DMS153 treated with DMSO at 0.1 percent for 48 hours (cell line): ENCODE measurements around the gene LDLR.
"Not testable (repeated sequence)": the region's sequence is repeated elsewhere in the genome, so short reads cannot be mapped to it uniquely, and the experiment has no call there.

Source experiments
- DNase-seq: peaks from one replicate; lab custom pipeline; 2025; ENCODE audit not compliant: unreplicated experiment; lab: John Stamatoyannopoulos, UW

The LDLR gene

DNA sequence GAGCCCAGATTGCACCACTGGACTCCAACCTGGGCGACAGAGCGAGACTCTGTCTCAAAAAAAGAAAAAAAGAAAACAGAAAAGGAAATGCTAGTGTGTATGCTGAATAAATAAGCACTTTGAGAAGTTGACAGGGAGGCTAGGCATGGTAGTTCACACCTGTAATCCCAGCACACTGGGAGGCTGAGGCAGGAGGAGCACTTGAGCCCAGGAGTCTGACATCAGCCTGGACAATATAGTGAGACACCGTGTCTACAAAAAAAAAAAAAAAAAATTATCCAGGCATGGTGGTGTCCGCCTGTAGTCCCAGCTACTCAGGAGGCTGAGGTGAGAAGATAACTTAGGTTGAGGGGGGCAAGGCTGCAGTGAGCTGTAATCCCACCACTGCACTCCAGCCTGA is 19.1 kb upstream of the LDLR start:
- DNase-seq = no peak

DNA sequence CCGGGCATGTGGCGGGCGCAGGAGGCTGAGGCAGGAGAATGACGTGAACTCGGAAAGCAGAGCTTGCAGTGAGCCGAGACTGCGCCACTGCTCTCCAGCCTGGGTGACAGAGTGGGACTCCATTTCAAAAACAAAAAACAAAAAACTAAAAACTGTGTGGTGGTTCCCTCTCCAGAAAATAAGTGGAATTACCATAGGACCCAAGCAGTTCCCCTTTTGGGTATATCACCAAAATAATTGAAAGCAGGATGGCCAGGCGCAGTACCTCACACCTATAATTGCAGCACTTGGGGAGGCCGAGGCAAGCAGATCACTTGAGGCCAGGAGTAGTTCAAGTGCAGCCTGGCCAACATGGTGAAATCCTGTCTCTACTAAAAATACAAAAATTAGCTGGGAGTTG is 15.7 kb upstream of the LDLR start:
- DNase-seq = no peak

DNA sequence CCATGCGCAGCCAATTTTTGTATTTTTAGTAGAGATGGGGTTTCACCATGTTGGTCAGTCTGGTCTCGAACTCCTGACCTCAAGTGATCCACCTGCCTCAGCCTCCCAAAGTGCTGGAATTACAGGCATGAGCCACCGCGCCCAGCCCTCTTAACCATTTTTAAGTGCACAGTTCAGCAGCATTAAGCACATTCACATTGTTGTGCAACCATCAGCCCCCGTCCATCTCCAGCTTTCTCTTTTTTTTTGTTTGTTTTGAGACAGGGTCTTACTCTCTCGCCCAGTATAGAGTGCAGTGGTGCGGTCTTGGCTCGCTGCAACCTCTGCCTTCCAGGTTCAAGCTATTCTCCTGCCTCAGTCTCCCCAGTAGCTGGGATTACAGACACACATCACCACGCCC is 12.5 kb upstream of the LDLR start:
- not testable (repeated sequence) for DNase-seq

DNA sequence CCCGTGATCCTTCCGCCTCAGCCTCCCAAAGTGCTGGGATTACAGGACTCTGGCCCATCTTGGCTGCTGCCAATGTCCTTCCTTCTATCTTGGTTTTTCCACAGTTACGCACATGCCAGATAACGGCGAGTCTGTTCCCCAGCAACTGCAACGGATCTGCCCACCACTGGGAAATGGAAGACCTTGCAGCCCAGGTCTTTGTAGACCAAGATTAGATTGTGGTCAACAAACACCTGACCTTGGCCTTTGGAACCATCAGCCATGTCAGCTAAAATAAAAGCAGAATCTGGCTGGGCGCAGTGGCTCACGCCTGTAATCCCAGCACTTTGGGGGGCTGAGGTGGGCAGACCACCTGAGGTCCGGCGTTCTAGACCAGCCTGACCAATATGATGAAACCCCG is 10.4 kb upstream of the LDLR start:
- no peak for DNase-seq

DNA sequence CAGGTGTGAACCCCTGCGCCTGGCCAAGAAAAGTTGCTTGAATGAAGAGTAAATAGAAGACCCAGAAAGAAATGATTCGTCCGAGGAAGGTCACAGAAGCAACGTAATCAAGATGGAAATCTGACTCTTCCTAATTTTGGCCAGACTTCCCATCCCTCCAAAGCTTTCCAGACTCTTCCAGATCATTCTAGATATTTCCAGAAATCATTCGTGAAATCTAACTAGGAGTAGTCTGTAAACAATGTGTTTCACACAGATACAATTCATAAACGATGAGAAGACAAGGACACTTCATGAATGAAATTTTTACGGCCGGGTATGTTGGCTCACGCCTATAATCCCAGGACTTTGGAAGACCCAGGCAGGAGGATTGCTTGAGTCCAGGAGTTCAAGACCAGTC is 9.3 kb upstream of the LDLR start:
- no peak for DNase-seq

DNA sequence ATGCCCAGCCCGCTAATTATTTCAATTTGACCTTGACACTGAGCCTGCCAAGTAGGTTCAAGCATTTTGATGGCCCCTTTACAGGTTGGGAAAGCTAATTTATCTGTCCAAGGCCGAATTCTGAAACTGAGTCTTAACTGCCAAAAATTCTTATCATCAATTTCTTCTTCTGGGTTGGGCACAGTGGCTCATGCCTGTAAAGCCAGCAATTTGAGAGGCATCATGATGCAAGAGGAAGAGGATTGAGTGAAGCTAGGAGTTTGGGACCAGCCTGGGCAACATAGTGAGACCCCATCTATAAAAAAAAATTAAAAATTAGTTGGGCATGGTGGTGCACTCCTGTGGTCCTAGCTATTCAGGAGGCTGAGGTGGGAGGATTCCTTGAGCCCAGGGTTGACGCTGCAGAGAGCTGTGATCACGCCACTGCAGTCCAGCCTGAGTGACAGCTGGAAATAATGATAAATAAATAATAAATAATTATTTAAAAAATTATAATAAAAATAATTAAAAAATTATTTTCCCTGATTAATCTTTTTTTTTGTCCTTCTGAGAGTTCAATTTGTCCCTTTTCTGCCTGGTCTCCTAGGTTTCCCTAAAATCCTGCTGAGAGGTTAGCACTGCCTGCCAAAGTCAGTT is 1.3 kb upstream of the LDLR start:
- DNase-seq = no peak

DNA sequence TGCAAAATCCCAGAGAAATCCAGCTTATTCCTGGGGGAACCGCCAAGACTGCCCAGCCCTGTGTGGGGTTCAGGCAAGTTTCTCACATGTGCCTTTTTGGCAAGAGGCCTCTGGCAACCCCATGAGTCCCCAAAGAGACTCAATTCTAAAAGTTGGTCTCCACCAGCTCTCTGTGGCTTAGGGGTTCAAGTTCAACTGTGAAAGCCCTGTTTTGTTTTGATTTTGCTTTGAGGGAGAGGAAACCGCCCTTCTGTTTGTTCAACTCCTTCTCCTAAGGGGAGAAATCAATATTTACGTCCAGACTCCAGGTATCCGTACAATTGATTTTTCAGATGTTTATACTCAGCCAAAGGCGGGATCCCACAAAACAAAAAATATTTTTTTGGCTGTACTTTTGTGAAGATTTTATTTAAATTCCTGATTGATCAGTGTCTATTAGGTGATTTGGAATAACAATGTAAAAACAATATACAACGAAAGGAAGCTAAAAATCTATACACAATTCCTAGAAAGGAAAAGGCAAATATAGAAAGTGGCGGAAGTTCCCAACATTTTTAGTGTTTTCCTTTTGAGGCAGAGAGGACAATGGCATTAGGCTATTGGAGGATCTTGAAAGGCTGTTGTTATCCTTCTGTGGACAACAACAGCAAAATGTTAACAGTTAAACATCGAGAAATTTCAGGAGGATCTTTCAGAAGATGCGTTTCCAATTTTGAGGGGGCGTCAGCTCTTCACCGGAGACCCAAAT is 583 bp upstream of the LDLR start:
- DNase-seq = no peak

DNA sequence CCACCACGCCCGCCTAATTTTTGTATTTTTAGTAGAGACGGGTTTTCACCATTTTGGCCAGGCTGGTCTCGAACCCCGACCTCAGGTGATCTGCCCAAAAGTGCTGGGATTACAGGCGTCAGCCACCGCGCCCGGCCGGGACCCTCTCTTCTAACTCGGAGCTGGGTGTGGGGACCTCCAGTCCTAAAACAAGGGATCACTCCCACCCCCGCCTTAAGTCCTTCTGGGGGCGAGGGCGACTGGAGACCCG is 676 bp downstream of the LDLR start:
- not testable (repeated sequence) for DNase-seq

DNA sequence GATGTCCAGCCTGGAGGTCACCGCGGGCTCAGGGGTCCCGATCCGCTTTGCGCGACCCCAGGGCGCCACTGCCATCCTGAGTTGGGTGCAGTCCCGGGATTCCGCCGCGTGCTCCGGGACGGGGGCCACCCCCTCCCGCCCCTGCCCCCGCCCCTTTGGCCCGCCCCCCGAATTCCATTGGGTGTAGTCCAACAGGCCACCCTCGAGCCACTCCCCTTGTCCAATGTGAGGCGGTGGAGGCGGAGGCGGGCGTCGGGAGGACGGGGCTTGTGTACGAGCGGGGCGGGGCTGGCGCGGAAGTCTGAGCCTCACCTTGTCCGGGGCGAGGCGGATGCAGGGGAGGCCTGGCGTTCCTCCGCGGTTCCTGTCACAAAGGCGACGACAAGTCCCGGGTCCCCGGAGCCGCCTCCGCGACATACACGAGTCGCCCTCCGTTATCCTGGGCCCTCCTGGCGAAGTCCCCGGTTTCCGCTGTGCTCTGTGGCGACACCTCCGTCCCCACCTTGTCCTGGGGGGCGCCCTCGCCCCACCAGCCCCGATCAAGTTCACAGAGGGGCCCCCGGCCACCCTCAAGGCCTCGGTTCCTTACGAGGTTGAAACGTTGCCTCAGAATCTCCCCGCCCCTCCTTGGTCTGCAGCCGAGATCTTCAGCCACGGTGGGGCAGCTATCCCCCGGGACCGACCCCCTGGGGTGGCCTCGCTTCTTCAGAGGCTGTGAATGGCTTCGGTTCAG is 1.2 kb downstream of the LDLR start:
- DNase-seq = peak; percentile 86

DNA sequence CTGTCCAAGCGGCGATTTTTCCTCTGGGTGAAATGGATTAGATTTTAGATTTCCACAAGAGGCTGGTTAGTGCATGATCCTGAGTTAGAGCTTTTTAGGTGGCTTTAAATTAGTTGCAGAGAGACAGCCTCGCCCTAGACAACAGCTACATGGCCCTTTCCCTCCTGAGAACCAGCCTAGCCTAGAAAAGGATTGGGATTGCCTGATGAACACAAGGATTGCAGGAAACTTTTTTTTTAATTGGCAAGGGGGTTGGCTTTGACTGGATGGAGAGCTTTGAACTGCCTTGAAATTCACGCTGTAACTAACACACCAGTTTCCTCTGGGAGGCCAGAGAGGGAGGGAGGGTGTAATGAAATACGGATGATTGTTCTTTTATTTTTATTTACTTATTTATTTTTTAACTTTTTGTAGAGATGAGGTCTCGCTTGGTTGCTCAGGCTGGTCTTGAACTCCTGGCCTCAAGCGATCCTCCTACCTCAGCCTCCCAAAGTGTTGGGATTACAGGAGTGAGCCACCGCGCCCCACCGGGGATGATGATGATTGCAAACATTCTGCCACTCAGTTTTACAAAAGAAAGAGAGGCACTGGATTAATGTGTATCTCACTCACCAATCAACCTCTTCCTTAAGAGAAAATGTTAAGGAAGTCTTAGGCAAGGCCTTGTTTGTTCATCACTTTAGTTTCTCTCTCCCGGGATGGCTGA is 1.9 kb downstream of the LDLR start:
- DNase-seq = no peak

DNA sequence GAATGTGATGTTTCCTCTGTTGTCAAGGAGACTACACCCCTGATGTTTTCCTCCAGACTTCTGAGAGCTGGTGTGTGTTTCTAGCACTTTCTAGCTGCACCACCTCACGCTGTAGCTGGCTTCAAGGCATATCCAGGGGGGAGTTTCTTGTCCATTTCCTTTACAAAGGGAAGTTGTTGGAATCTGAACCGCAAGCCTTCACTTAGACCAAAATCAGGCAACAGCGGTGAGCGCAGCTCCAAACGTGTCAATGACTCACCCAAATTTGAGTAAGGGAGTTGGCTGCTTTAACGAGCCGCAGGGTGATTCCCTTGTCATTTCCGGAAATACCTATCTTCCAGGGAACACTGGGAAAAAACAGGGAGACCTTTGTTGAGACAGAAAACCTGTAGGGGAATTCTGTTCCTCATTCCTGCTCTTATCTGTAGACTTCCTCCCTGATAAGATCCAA is 2.5 kb downstream of the LDLR start:
- no peak for DNase-seq

DNA sequence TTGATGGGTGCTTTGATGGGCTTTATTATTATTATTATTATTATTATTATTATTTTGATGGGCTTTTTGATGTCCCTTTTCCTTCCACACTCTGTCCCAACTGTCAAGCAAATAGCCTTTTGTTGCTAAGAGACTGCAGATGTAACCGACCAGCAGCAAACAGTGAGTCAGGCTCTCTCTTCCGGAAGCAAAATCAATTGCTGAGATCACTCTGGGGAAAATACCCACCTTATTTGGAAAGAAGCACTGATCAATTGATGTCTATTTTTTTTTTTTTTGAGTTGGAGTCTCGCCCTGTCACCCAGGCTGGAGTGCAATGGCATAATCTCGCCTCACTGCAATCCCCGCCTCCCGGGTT is 2.9 kb downstream of the LDLR start:
- peak; percentile 63 for DNase-seq

DNA sequence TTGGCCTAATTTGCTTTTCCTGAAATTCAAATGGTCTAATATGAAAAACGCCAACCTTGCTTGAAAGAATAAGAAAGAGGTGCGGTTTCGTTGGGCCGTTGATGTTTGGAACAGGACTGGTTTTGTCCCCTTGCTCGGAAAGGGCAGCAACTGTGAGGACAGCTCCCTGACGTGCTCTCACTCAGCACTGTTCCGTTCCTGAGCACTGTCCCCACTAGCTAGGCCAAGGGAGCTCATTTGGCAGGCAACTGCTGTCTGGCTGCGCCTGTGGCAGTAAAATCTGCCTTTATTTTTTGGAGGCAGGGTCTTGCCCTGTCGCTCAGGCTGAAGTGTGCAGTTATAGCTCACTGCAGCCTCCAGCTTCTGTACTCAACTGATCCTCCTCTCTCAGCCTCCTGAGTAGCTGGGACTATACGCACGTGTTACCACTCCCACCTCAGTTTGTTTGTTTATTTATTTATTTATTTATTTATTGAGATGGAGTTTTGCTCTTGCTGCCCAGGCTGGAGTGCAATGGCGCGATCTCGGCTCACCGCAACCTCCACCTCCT is 4.5 kb downstream of the LDLR start:
- DNase-seq = no peak

DNA sequence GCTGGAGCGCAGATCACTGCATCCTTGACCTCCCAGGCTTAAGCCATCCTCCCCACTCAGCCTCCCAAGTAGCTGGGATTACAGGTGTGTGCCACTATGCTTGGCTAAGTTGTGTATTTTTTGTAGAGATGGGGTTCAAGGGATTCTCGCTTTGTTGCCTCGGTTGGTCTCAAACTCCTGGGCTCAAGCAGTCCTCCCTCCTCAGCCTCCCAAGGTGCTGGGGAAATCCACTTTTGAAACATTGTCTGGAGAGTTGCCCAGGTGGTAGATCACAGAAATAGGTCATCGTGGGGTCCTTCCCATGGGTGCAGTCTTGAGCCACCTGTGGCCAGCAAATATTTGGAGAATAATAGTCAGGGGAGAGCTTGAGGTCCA is 5.2 kb downstream of the LDLR start:
- no peak for DNase-seq

DNA sequence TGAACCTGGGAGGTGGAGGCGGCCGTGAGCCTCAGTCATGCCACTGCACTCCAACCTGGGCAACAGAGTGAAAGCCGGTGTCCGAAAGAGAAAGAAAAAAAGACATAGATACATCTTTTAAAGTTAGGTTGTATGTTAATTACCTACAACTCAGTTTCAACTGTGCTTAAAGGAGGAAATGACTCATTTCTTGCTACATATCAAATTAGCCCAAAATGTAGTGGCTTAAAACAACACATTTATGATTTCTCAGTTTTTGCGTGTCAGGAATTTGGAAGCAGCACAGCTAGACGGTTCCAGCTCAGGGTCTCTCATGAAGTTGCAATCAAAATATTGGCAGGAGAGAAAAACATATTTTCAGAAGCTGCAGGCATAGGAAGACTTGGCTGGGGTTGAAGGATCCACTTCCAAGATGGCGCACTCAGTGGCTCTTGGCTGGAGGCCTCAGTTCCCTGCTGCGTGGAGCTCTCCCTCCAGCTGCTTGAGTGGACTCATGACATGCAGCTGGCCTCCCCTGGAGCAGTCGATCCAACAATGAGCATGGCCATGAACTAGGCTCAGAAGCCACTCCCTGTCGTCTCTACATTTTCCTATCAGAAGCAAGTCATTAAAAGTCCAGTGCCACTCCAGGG is 7.1 kb downstream of the LDLR start:
- DNase-seq = no peak

DNA sequence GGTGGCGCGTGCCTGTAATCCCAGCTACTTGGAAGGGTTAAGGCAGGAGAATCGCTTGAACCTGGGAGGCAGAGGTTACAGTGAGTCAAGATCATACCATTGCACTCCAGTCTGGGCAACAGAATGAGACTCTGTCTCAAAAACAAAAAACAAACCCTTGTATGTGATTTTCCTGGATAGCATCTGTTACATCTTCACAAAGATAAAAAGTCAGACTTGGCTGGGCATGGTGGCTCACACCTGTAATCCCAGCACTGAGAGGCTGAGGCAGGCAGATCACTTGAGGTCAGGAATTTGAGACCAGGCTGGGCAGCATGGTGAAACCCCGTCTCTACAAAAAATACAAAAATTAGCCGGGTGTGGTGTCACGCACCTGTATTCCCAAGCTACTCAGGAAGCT is 8.1 kb downstream of the LDLR start:
- not testable (repeated sequence) for DNase-seq

DNA sequence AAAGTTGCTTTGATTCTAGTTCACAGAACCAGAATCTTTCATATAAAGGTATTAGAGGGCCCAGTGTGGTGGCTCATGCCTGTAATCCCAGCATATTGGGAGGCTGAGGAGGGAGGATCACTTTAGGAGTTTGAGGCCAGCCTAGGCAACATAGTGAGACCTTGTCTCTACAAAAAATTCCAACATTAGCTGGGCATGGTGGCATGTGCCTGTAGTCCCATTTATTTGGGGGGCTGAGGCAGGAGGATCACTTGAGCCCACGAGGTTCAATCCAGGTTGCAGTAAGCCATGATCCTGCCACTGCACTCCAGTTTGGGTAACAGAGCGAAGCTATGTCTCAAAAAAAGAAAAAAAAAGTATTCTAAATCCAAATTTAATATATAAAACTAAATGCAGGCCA is 9.1 kb downstream of the LDLR start:
- DNase-seq = no peak

DNA sequence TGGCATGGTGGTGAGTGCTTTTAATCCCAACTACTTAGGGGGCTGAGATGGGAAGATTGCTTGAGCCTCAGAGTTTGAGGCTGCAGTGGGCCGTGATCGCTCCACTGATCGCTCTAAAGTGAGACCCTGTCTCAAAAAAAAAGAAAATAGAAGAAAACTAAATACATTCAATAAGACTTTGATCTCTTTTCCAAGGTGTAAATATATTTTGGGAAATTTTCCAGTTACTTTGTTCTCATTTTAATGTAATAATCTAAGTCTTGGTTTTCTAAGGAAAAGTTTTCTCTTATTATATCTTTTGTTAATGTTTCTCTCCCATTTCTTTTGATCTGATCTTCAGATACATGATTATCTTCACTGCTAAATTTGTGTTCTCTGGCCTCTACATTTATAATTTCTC is 9.6 kb downstream of the LDLR start:
- no peak for DNase-seq

DNA sequence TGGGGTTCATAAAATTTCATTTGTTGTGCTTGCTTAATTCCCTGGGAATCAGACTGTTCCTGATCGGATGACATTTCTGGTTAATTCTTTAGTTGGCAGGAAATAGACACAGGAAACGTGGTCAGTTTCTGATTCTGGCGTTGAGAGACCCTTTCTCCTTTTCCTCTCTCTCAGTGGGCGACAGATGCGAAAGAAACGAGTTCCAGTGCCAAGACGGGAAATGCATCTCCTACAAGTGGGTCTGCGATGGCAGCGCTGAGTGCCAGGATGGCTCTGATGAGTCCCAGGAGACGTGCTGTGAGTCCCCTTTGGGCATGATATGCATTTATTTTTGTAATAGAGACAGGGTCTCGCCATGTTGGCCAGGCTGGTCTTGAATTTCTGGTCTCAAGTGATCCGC is 10.8 kb downstream of the LDLR start:
- no peak for DNase-seq

DNA sequence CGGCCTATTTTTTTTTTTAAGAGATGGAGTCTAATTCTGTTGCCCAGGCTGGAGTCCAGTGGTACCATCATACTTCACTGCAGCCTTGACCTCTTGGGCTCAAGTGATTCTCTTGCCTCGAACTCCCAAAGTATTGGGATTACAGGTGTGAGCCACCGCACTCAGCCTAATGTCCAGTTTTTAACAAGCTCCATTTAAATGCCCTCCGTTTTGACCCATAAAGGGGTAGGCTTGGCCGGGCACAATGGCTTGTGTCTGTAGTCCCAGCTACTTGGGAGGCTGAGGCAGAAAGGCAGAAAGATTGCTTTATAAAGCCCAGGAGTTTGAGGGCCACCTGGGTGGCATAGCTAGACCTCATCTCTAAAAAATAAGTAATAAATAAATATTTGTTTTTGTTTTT is 11.8 kb downstream of the LDLR start:
- no peak for DNase-seq

DNA sequence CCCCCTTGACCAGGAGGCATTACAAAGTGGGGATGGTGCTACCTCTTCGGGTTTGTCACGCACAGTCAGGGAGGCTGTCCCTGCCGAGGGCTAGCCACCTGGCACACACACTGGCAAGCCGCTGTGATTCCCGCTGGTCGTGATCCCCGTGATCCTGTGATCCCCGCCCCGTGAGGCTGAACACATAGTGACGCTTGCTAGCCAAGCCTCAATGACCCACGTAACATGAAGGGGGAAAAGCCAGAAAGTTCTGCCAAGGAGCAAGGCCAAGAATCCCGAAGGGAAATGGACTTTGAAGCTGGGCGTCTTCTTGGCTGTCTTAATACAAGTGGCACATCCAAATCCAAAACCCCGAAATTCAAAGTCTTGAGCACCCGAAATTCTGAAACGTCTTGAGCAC is 13.7 kb downstream of the LDLR start:
- no peak for DNase-seq
